Fibroblast of mammary gland (primary cell): ENCODE measurements around the gene GLYAT.
A peak's percentile ranks its signal among the peaks of the same experiment; 100 is the strongest.

ENCODE experiments used
- DNase-seq: peaks from one replicate; pipeline ENCODE4 v3.0.0-alpha.2; 2010; ENCODE audit warnings: low read depth
- H3K4me3 ChIP-seq: 2 replicates; pipeline ENCODE4 v1.5.1; 2011; ENCODE audit warnings: low read depth, mild to moderate bottlenecking, low read length, moderate library complexity; ENCODE audit not compliant: control insufficient read depth
- TF ChIP-seq, protein P1 (sequence below): conservative IDR thresholded peaks from 2 replicates; pipeline ENCODE4 v1.5.1; 2011; ENCODE audit warnings: low read depth, low read length, inconsistent platforms; ENCODE audit not compliant: control insufficient read depth, insufficient read depth

GLYAT gene

DNA sequence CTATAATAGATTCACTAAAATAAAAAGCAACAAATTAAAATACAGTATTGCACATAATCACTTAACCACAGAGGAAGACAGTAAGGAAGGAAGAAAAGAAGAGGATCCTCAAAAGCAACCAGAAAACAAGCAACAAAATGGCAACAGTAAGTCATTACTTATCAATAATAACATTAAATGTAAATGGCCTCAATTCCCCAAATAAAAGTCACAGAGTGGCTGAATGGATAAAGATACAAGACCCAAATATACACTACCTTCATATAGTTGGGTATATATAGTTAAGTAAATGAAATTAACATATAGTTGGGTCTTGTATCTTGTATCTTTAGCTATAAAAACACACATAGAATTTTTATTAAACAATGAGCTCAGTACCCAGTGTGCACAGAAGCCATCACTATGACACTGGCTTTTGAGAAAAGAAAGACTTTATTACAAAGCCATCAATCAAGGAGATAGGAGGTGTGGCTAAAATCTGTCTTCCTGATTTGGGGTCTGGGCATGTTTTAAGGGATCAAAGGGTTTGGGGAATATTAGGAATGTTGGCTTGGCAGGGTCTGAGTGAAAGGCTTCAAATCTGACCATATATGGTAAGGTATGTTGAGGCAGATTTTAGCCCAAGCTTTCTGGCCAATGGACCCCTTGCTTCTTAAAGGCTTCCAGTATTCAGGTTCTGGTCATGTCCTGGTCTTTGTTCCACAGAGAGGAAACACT lies 13.4 kb upstream of the GLYAT start:
- no peak for DNase-seq
- TF ChIP-seq, protein P1, sequence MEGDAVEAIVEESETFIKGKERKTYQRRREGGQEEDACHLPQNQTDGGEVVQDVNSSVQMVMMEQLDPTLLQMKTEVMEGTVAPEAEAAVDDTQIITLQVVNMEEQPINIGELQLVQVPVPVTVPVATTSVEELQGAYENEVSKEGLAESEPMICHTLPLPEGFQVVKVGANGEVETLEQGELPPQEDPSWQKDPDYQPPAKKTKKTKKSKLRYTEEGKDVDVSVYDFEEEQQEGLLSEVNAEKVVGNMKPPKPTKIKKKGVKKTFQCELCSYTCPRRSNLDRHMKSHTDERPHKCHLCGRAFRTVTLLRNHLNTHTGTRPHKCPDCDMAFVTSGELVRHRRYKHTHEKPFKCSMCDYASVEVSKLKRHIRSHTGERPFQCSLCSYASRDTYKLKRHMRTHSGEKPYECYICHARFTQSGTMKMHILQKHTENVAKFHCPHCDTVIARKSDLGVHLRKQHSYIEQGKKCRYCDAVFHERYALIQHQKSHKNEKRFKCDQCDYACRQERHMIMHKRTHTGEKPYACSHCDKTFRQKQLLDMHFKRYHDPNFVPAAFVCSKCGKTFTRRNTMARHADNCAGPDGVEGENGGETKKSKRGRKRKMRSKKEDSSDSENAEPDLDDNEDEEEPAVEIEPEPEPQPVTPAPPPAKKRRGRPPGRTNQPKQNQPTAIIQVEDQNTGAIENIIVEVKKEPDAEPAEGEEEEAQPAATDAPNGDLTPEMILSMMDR: no peak
- no peak overlapping the region for H3K4me3 ChIP-seq

DNA sequence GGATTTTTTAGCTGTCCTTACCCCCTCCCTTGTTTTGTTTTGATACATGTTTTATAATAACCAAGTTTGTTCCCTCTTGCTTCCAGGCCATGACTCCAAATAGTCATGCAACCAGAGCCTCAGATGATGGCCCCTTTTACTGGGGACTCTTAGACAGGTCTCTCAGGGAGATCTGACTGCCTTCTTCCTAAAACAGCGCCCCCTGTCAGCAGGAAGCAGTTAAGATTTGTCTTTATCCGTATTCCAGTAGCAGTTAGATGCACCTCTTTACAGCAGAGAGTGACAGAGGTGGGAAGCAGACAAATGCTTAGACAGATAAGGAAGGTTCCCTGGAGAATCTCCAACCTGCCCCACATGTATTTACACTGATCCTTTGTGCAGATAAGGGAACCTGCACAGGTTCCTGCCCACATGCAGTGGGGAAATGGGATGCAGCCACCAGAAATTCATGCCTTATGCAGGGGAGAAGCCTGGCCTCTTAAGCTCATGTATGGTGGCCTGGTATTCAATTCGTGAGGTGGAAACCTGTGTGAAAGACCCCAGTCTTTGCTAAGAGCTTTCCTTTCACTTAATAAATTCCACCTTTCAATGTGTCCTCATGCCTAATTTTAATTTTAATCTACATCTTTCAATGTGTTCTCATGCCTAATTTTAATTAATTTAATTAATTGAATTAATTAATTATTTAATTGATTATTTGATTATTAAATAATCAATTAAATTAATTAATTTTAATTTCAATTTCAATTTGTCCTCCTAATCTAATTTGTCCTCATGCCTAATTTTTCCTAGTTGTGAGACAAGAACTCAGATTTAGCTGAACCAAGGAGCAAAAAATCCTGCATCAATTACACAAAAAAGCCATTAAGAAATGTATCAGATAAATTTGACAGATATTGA lies 11.5 kb upstream of the GLYAT start:
- TF ChIP-seq, protein P1: peak; percentile 11
- no peak overlapping the region for H3K4me3 ChIP-seq
- DNase-seq: no peak

DNA sequence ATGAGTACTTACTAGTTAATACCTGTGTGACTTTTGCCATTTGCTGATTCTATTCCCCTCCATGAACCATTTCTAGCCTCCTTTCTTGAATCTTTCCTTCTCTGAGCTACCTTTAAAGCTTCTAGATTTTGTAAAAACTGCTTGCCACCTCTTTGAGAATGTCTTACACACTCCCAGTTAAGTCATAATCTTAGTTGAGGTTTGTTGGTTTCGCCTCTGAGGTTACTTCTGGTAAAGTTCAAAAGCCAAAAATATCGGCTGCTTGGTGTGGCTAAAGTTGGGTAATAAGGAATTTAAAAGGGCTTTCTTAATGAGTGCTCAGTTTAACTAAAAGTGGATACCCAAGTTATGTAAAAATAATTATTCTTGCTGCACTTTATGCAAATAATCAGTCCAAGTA lies 10.4 kb upstream of the GLYAT start:
- DNase-seq: no peak
- TF ChIP-seq, protein P1: no peak
- no peak overlapping the region for H3K4me3 ChIP-seq

DNA sequence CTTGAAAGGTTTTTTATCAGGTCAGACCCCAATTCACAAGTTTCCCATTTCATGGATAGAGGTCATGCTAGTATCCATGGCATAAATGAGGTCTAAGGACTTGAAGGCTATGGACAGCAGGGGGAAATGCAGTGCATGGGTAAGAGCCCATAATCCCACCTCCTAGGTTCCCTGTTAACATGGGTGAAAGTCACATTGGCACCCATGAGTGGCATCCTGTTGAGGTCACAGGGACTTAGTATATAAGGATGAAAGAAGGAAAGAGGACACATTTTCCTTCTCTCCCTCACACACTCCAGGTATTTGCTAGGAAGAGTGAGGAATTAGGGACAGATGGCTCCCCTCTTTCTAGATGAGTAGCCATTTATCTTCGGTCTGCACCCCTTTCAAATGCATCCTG lies 9.4 kb upstream of the GLYAT start:
- TF ChIP-seq, protein P1: no peak
- no peak overlapping the region for H3K4me3 ChIP-seq
- DNase-seq: no peak

DNA sequence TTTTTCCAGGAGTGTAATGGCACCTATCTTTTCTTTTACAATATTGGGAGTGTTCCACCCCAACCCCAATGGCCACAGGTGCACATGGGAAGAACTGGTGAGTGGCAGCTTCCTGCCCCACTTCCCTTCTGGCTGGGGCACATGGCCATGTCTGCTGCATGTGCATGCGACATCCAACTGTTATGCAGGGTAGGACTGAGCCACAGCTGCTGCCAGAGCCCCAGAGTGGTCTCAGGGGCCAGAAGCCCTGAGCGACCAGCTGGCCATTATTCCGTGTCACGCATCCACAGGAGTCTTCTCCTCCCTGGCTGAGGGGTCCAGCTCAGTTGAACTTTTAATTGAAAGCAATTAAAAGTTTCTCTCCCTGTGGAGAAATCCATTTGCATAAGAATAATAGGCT lies 8.7 kb upstream of the GLYAT start:
- H3K4me3 ChIP-seq: no peak overlapping the region
- TF ChIP-seq, protein P1: no peak
- no peak for DNase-seq

DNA sequence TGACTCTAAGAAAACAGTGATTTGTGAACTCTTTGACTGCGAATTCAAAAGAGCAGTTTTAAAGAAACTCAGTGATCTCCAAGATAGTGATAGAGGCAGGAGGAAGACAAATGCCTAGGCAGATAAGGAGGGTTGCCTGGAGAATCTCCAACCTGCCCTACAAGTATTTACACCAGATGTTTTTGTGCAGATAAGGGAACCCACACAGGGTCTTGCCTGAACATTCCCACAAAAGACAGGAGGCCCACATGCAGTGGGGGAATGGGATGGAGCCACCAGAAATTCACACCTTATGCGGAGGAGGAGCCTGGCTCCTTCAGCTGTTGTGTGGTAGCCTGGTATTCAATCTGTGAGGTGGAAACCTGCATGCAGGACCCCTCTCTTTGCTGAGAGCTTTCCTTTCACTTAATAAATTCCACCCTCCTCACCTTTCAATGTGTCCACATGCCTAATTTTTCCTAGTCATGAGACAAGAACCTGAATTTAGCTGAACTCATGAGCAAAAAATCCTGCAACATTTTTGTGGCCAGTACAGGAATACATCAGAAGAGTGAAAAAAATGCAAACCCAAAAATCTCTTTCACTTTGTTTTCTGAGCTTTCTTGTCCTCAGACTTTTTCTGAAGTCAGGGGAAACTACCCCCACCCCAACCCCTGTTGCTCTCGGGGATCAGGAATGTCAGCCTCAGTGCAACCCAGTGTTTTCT lies 8.1 kb upstream of the GLYAT start:
- TF ChIP-seq, protein P1: no peak
- DNase-seq: no peak
- no peak overlapping the region for H3K4me3 ChIP-seq
